Right ventricle myocardium inferior (tissue), 1 donor: ENCODE data around the gene S100A16. TPM values are rescaled to one million over a fixed set of nuclear protein-coding genes. Genes with fewer than 3 reads are reported as not detected.

ENCODE experiments used
- ATAC-seq: fragments of 200-7000 bp; cut with Tn5 transposase; one replicate; pipeline ENCODE4 v1.9.1; 2020; ENCODE audit warnings: mild to moderate bottlenecking, moderate library complexity
- DNase-seq: peaks from one replicate; pipeline ENCODE4 v3.0.0; 2021; ENCODE audit errors: missing footprints
- intact Hi-C: fragments of 100-400 bp; cut with DNase I; formaldehyde crosslinking; loops from one replicate; pipeline ENCODE4 v1.11.0; 2022
- total RNA-seq: library from RNA; stranded (reverse); fragmentation: NEBNext Ultra II Directional; extraction: Animal tissue kit (Norgen Biotek cat#: 25700); gene quantifications from one replicate; pipeline ENCODE4 v1.2.1, GENCODE V29; 2021
- donor health status: DM: no; HTN: yes; CAD: no; lungs with severe emphysema.

The S100A16 gene
- total RNA-seq, 1 donor from 2014 or later = 49.2 TPM

- ATAC-seq = no peak
- intact Hi-C loops = no loop called here
- no peak for DNase-seq
Measured at GRCh38 chr1:153626477-153626903, 13.6 kb upstream of the S100A16 start.

GRCh38 chr1:153624965-153625611 lies 12.2 kb upstream of the S100A16 start:
- ATAC-seq = no peak
- no peak for DNase-seq
- intact Hi-C loops = no loop called here

- ATAC-seq (no peak), DNase-seq (no peak)
- intact Hi-C loops = no loop called here
Measured at GRCh38 chr1:153623101-153623500, 10.2 kb upstream of the S100A16 start.

GRCh38 chr1:153619171-153619570 lies 6.2 kb upstream of the S100A16 start:
- ATAC-seq = no peak

GRCh38 chr1:153617663-153618062 lies 4.7 kb upstream of the S100A16 start:
- DNase-seq (no peak), ATAC-seq (no peak)
- intact Hi-C loops = no loop called here

More at GRCh38 chr1:153619171-153619570, 6.2 kb upstream of the S100A16 start:
- intact Hi-C loops = no loop called here
- no peak for DNase-seq

GRCh38 chr1:153616917-153617311 lies 4.0 kb upstream of the S100A16 start:
- peak; percentile 45 for DNase-seq
- intact Hi-C loops = no loop called here
- peak; percentile 46 for ATAC-seq

- ATAC-seq (peak; percentile 35), DNase-seq (peak; percentile 78)
- intact Hi-C loops = no loop called here
Measured at GRCh38 chr1:153616144-153616916, 3.4 kb upstream of the S100A16 start, which contains the start of gene S100A14. Gene S100A14, minus strand, starts transcription at chr1:153616325. Its CDS starts 467 bp downstream, at chr1:153615858.

GRCh38 chr1:153615406-153615805 lies 2.5 kb upstream of the S100A16 start:
- intact Hi-C loops = no loop called here

GRCh38 chr1:153614906-153615305 lies 2.0 kb upstream of the S100A16 start:
- intact Hi-C loops = loop anchor here (5.0 kb wide), 1 partner anchor 43 kb away; no protein-coding TSS in a partner anchor
- ATAC-seq (no peak), DNase-seq (no peak)

More at GRCh38 chr1:153615406-153615805, 2.5 kb upstream of the S100A16 start:
- ATAC-seq = no peak
- DNase-seq = no peak

GRCh38 chr1:153614189-153614900 lies 1.4 kb upstream of the S100A16 start:
- DNase-seq (peak; percentile 41), ATAC-seq (no peak)
- intact Hi-C loops = loop anchor here (5.0 kb wide), 1 partner anchor 42 kb away; no protein-coding TSS in a partner anchor

GRCh38 chr1:153613406-153613805 lies 469 bp upstream of the S100A16 start:
- intact Hi-C loops = loop anchor here (2.0 to 5.0 kb wide), 2 partner anchors 15 to 41 kb away; partner anchors contain the start of gene S100A1
- no peak for ATAC-seq

GRCh38 chr1:153612111-153612754 lies 704 bp downstream of the S100A16 start:
- ATAC-seq = no peak
- DNase-seq = peak; percentile 55
- intact Hi-C loops = loop anchor here (2.0 to 5.0 kb wide), 2 partner anchors 17 to 40 kb away; partner anchors contain the start of gene S100A1

More at GRCh38 chr1:153613406-153613805, 469 bp upstream of the S100A16 start:
- DNase-seq = no peak

- intact Hi-C loops = loop anchor here (5.0 kb wide), 1 partner anchor 39 kb away; no protein-coding TSS in a partner anchor
- DNase-seq (no peak), ATAC-seq (no peak)
Measured at GRCh38 chr1:153611356-153611755, 1.6 kb downstream of the S100A16 start.

- intact Hi-C loops = loop anchor here (5.0 kb wide), 1 partner anchor 39 kb away; no protein-coding TSS in a partner anchor
- DNase-seq = no peak
- no peak for ATAC-seq
Measured at GRCh38 chr1:153610811-153611301, 2.1 kb downstream of the S100A16 start.

- intact Hi-C loops = loop anchor here (5.0 kb wide), 1 partner anchor 38 kb away; no protein-coding TSS in a partner anchor
- ATAC-seq = no peak
- no peak for DNase-seq
Measured at GRCh38 chr1:153610334-153610733, 2.6 kb downstream of the S100A16 start.

GRCh38 chr1:153609585-153609907 lies 3.4 kb downstream of the S100A16 start:
- intact Hi-C loops = no loop called here
- no peak for ATAC-seq
- DNase-seq = no peak

- DNase-seq (peak; percentile 82), ATAC-seq (peak; percentile 59)
- intact Hi-C loops = no loop called here
Measured at GRCh38 chr1:153608742-153609584, 4.0 kb downstream of the S100A16 start.
